Measurements from ENCODE around the gene CIAPIN1.

GRCh38 chr16:57430955-57431354 is 16.2 kb downstream of the CIAPIN1 start:
- no peak for TF ChIP-seq POLR2A (IDR thresholded peaks at IDR 0.05; ENCODE audit: control extremely low read depth in 1 of 2, low read depth in 2 of 2, low read length in 2 of 2)
- TF ChIP-seq GABPA (IDR thresholded peaks at IDR 0.05; ENCODE audit: borderline replicate concordance, insufficient read depth, low read length) = no peak
- TF ChIP-seq POLR2AphosphoS5 (IDR thresholded peaks at IDR 0.05; ENCODE audit: low read depth, low read length) = no peak
- TF ChIP-seq, protein P1, sequence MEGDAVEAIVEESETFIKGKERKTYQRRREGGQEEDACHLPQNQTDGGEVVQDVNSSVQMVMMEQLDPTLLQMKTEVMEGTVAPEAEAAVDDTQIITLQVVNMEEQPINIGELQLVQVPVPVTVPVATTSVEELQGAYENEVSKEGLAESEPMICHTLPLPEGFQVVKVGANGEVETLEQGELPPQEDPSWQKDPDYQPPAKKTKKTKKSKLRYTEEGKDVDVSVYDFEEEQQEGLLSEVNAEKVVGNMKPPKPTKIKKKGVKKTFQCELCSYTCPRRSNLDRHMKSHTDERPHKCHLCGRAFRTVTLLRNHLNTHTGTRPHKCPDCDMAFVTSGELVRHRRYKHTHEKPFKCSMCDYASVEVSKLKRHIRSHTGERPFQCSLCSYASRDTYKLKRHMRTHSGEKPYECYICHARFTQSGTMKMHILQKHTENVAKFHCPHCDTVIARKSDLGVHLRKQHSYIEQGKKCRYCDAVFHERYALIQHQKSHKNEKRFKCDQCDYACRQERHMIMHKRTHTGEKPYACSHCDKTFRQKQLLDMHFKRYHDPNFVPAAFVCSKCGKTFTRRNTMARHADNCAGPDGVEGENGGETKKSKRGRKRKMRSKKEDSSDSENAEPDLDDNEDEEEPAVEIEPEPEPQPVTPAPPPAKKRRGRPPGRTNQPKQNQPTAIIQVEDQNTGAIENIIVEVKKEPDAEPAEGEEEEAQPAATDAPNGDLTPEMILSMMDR (IDR thresholded peaks at IDR 0.05; ENCODE audit: control extremely low read depth in 1 of 3, insufficient read depth in 1 of 3, low read depth in 1 of 3, low read length in 3 of 3) = no peak
- TF ChIP-seq MAFK (IDR thresholded peaks at IDR 0.05; ENCODE audit: low read depth, low read length) = no peak

Measured in H1 (cell line).